SH-SY5Y (cell line): ENCODE measurements around the gene HSD17B1.

Source experiments
- GATA2 ChIP-seq: IDR thresholded peaks from 2 replicates; pipeline ENCODE4 v1.6.1; 2011; ENCODE audit warnings: mild to moderate bottlenecking, low read depth, low read length
- GATA3 ChIP-seq: IDR thresholded peaks from 2 replicates; pipeline ENCODE4 v1.6.1; 2011; ENCODE audit warnings: low read depth, mild to moderate bottlenecking, low read length, moderate library complexity

Gene HSD17B1

DNA sequence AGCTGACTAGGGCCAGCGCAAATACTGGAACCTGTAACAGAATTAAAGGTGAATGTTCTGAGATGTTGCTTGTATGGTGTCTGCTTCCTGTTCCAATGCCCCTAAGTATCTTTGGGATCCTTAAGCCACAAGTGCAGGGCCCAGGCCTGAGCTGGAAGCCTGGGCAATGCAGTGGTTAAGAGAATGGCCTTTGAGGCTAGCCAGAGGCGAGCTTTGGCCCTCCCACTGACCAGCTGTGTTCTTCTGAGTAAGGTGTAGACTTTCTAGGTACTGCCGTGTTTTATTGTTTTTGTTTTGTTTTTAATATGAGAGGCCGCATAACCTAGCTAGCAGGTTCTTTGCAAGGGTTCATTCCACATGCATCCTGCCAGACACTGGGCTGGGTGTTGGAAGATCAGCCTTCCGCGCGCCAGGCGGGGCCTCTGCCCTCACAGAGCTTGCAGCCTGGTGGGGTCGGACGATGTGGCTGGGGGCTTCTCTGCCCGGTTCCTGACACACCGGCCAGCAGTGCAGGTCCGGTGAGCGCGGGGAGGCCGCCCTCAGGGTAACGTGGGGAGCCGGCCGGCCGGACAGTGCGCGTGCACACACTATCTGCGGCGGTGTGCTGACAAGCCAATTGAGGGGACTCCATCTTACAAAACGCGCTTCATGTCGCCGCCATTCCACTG, 13.6 kb downstream of the HSD17B1 start:
- TF ChIP-seq GATA2 (no peak), GATA3 (no peak)

DNA sequence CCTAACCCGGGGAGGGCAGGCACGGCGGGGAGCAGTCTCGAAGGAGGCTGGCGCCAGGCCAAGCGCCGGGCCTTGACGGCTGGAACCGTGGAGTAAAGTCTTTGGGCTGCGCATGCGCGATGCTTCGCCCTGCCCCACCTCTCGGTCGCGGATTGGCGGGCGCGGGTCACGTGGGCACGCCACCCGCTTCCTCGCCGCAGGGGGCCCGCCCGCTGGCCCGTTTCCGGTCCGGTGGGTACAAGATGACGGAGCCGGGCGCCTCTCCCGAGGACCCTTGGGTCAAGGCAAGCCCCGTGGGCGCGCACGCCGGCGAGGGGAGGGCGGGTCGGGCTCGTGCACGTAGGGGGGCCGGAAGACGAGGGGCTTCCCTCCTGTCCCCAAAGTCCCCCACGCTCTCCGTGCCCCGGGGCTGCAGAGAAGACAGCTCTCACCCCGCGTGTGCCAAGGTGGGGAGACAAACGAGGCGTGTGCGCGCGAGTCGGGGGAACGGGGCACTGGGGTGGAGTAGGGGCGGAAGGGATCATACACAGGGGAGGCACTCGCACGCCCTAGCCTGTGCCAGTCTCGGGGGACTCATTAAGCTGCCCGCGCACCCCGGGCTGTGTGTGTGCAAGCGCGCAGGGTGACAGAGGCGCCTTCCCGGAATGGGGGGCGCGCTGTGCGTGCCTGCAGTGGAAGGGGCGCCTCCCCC, 14.3 kb downstream of the HSD17B1 start, which contains the start of gene MLX:
TSS of gene MLX (plus strand) at position 218 of the 691 bp plus-strand sequence. CDS start at position 243, 25 bp downstream.
- TF ChIP-seq GATA2 (no peak; the same call in 1 of the 2 replicates), GATA3 (no peak)

DNA sequence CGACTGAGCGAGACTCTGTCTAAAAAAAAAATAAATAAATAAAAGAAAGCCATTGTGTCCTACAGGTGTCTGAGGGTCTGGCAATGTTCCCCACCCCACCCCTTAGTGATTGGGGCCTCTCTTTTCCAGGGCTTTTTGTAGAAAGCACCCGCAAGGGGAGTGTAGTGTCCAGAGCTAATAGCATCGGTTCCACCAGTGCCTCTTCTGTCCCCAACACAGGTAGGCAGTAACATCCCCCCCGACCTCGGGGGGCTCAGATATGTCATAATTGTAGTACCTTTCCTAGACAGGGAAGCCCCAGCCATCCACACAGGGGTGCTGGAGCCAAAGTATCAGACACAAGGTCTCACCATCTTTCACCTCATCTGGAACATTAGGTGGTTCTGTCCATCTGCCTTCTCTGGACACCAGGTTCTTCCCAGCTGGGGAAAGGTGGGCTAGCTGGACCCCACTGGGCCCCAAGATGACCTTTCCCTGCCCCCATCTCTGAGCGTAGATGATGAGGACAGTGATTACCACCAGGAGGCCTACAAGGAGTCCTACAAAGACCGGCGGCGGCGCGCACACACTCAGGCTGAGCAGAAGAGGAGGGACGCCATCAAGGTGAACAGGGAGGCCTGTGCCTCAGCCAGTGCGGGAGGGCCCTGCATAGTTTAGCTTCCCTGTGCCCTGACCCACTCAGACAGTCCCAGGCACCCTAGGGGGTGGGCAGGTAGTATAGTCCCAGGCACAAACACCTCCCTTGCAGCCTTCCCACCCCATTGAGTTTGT, 15.8 kb downstream of the HSD17B1 start:
- no peak for TF ChIP-seq GATA3
- TF ChIP-seq GATA2, result no peak

DNA sequence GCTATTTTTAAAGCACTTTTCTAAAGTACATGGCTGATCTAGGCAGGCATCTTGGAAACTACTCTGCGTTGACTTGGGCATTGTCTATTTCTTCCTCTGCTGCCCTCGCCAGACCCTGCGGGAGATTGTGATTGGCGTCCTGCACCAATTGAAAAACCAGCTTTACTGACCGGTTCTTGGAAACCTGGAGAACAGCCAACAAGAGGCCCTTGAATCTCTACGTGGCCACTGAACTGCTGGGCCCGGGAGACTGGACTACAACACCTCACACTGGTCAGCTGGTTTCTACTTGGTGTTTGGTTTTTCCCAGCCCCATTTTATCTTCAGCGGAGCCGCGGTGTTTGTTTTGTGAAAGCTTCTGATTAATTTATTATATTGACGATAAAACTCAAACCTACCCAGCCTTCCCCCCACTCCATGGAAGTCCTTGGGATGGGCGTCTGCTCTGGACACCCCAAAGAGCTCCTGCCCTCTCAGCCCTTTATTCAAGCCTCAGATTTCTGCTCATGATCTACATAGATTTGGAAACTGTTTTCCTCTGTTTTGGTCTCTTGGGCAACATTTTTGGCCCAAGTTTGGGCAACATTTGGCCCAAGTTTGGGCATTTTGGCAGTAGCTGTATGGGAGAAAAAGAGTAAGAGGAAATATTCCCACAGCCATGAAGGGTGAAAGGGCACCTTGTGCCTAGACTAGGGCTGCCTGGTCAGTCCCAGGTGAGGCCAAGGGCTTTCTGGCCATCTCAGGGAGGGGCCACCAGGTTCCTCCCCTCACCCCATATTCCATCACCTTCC, 18.9 kb downstream of the HSD17B1 start:
- no peak for TF ChIP-seq GATA3

GRCh38 chr17:42573095-42573494, 20.4 kb downstream of the HSD17B1 start:
- TF ChIP-seq GATA3 (no peak), GATA2 (no peak)

- TF ChIP-seq GATA3 (no peak), GATA2 (no peak)
These were observed 21.7 kb downstream of the HSD17B1 start for GRCh38 chr17:42574463-42574862.

GRCh38 chr17:42577140-42577531, 24.4 kb downstream of the HSD17B1 start:
- TF ChIP-seq GATA2, result no peak
- TF ChIP-seq GATA3, result no peak

- TF ChIP-seq GATA3 (no peak), GATA2 (no peak)
These were observed 25.0 kb downstream of the HSD17B1 start, which contains the start of gene PSMC3IP for GRCh38 chr17:42577532-42578281. Gene PSMC3IP, minus strand, starts transcription at chr17:42577729. Its CDS starts 43 bp downstream, at chr17:42577686.

GRCh38 chr17:42578282-42578869, 25.7 kb downstream of the HSD17B1 start:
- no peak for TF ChIP-seq GATA2
- no peak for TF ChIP-seq GATA3

DNA sequence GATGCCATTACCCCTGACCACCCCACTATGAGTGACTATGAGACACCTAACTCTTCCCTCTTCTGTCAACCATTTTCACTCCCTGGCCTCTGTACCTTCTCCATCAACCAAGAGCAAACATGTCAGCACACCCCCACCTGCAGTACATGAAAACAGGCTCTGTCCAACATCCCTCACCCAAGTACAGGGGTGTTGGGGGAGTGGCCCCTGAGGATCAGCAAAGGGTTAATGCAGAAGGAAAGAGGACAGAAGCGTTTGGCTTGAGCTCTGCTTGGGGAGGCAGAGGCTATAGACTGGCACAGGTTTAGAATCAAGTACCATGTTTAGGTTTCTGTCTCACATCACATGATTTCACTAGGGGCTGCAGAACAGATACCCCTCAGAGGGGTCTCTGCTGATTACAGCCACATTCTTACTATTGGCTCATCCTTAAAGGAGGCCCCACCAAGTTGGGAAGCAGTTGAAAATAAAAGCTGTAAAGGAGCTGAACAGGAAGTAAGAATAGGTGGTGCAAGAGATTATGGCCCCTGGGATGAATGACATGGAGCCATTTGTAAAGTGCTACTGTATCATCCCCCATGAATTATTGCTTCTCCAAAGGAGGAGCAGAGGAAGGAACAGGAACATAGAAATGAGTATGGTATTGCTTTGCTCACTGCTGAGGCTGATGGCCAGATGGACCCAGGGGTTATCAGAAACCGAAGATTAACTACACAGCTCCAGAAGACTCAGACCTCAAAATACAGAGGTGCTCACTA, 27.2 kb downstream of the HSD17B1 start:
- TF ChIP-seq GATA3 (no peak), GATA2 (no peak)

DNA sequence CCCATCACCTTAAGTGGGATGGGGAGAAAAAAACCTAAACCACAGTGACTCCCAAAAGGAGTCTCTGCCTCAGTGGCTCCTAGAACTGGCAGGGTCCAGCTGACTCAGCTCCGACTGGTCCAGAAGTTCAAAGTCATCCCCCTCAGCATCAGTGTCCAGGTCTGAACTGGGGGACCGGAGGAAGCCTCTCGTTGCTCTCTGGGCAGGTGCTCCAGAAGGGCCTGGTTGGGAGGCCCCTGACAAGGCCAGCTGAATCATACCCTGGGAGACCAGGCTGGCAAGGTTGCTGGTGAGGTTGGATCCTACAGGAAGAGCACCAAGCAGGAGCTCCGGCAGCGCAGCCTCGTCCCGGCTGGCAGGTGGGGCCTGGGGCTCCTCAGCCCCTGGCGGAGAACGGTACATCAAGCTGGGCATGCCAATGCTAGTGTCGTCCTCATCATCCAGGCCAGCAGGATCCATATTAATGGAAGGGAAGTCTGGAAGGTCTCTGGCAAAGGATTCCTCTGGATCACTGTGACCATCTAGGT, 29.1 kb downstream of the HSD17B1 start:
- no peak for TF ChIP-seq GATA2
- TF ChIP-seq GATA3, result no peak

DNA sequence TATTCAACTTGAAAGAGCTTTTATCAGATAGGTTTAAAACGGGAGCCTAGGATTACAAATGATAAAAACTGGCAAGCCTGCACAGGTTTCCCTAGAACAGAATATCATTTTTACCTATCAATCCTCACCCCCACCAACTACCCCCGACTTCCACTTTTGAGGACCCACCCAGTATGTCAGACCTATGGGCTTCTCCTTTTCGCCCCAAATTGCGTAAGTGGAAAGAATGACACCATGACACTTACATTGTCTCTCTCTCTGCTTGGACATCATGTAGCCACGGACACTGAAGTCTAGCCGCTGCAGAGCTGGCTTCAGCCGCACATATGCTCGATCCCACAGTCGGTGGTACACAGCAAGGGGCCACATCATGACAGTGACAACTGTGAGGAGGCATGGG, 32.2 kb downstream of the HSD17B1 start:
- TF ChIP-seq GATA2 (no peak), GATA3 (no peak)

GRCh38 chr17:42585353-42585752, 32.6 kb downstream of the HSD17B1 start:
- TF ChIP-seq GATA2, result no peak
- TF ChIP-seq GATA3, result no peak
